H1 (cell line): Measurements from ENCODE around the gene PYGL. TPM values are rescaled to one million over a fixed set of nuclear protein-coding genes. Genes with fewer than 3 reads are reported as not detected.

Source experiments
- ASH2L ChIP-seq: fragments of 200-600, 300-600 bp; sonication (generic); IDR thresholded peaks from one replicate; pipeline ENCODE4 v1.7.1; 2017; ENCODE audit warnings: low read length
- BACH1 ChIP-seq: IDR thresholded peaks from 2 replicates; pipeline ENCODE4 v1.6.1; 2012; ENCODE audit warnings: low read length, improper control_type of control experiment
- BCL11A ChIP-seq, 2 experiments: IDR thresholded peaks; one replicate each; pipeline ENCODE4 v1.6.1; 2011; ENCODE audit warnings: low read depth in 2 of 2, low read length in 2 of 2, mild to moderate bottlenecking in 2 of 2
- CREB1 ChIP-seq: IDR thresholded peaks from 2 replicates; pipeline ENCODE4 v1.6.1; 2012; ENCODE audit warnings: inconsistent platforms
- EP300 ChIP-seq, 2 experiments: IDR thresholded peaks; 1 replicate in 1 of 2; 2 replicates in 1 of 2; pipeline ENCODE4 v1.6.1; 2011 to 2012; ENCODE audit warnings: low read depth in 2 of 2, low read length in 2 of 2, mild to moderate bottlenecking in 2 of 2, borderline replicate concordance in 1 of 2, inconsistent platforms in 1 of 2, moderate library complexity in 1 of 2
- EZH2 ChIP-seq: fragments of 200-600 bp; sonication (generic); IDR thresholded peaks from 2 replicates; pipeline ENCODE4 v1.7.1; 2012; ENCODE audit warnings: low read depth, mild to moderate bottlenecking, moderate library complexity, low read length, inconsistent platforms; ENCODE audit not compliant: severe bottlenecking
- GABPA ChIP-seq: IDR thresholded peaks from 2 replicates; pipeline ENCODE4 v1.6.1; 2011; ENCODE audit warnings: mild to moderate bottlenecking, low read length, moderate library complexity, borderline replicate concordance; ENCODE audit not compliant: insufficient read depth
- HDAC2 ChIP-seq, 2 experiments: fragments of 300-600 bp in 1 of 2; sonication (generic) in 1 of 2; IDR thresholded peaks; 2 replicates each; pipeline ENCODE4 v1.6.1; 2011 to 2012; ENCODE audit warnings: low read depth in 2 of 2, low read length in 2 of 2, mild to moderate bottlenecking in 2 of 2, moderate library complexity in 2 of 2, borderline replicate concordance in 1 of 2, inconsistent platforms in 1 of 2
- KDM4A ChIP-seq: IDR thresholded peaks from one replicate; pipeline ENCODE4 v1.7.1; 2012; ENCODE audit warnings: low read depth, mild to moderate bottlenecking, moderate library complexity, low read length, inconsistent platforms; ENCODE audit not compliant: severe bottlenecking
- NRF1 ChIP-seq: IDR thresholded peaks from 2 replicates; pipeline ENCODE4 v1.6.1; 2011; ENCODE audit warnings: mild to moderate bottlenecking, low read depth, low read length, improper control_type of control experiment
- SP4 ChIP-seq: IDR thresholded peaks from 2 replicates; pipeline ENCODE4 v1.6.1; 2012; ENCODE audit warnings: low read length, inconsistent platforms
- TAF1 ChIP-seq: IDR thresholded peaks from 2 replicates; pipeline ENCODE4 v1.6.1; 2011; ENCODE audit warnings: mild to moderate bottlenecking, low read depth, low read length
- TAF7 ChIP-seq: optimal IDR thresholded peaks from 2 replicates; pipeline ENCODE3; 2011; ENCODE audit warnings: low read depth, mild to moderate bottlenecking, inconsistent platforms, low read length, moderate library complexity, borderline replicate concordance
- polyA plus RNA-seq, 7 experiments: library from polyadenylated mRNA; depleted of rRNA in 3 of 7; stranded (reverse) in 5 of 7; unstranded in 2 of 7; fragments of >200 nt in 5 of 7; fragments of 200-250 nt in 2 of 7; gene quantifications; 1 replicate in 5 of 7; 2 replicates in 1 of 7; 4 replicates in 1 of 7; pipeline versions ENCODE4 v1.2.1 to v1.2.3, GENCODE V29; 2011 to 2013; ENCODE audit warnings: missing spikeins in 2 of 7, mixed read lengths in 2 of 7
- total RNA-seq: library from RNA; stranded (reverse); fragmentation: NEBNext Ultra II Directional; extraction: Animal tissue kit (Norgen Biotek cat#: 25700); gene quantifications from 2 replicates; pipeline ENCODE4 v1.2.1, GENCODE V29; 2021
- TF ChIP-seq, protein P1 (sequence below): IDR thresholded peaks from 2 replicates; pipeline ENCODE4 v1.6.1; 2012; ENCODE audit warnings: inconsistent platforms

The PYGL gene
- total and polyA plus RNA-seq, 2 of the 8 experiments (the other 6 are each of a cell fraction or from before 2014, with no cell fraction given): 26.1 to 50.5 TPM

DNA sequence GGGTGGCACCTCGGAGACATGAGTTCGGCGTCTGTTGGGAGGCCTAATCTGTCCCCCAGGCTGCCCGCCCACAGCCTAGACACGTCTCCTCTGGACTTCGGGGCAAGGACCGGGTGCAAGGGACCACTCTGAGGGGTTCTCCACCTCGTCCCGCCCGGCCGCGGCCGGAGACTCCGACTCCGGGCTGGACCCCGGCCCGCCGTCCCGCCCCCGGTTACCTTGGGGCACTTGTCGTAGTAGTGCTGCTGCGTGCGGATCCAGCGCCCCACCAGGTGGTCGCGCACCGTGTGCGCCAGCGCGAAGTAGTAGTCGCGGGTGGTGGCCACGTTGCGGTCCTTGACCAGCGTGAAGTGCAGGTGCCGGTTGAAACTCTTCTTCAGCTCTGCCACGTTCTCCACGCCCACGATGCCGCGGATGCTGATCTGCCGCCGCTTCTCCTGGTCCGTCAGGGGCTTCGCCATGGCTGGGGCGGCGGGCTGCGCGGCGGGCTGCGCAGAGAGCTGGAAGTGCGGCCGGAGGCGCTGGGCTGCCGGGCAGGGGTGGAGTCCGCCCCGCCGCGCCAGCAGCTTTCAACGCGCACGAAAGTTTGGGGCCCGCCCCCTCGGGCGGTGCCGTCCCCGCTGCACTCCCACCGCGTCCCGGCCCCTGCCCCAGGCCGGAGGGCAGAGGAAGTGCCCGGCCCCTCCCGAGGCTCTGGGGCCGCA is at the start of gene PYGL (continued):
- TF ChIP-seq EZH2 (peak; percentile 54), SP4 (0 out of 2 replicates have a peak, but pooled peaks have one; percentile 25), NRF1 (peak; percentile 55), GABPA (0 out of 2 replicates have a peak, but pooled peaks have one; percentile 20), BACH1 (no peak), HDAC2 (IDR thresholded peaks at IDR 0.05; ENCODE audit: borderline replicate concordance in 1 of 2, low read depth in 2 of 2, low read length in 2 of 2) (0 out of 4 replicates have a peak, but pooled peaks of 1 of the 2 experiments have one; percentile 26), TAF1 (peak; percentile 67), ASH2L (peak; percentile 95), BCL11A (IDR thresholded peaks at IDR 0.05; ENCODE audit: low read depth in 2 of 2, low read length in 2 of 2) (no peak), CREB1 (0 out of 2 replicates have a peak, but pooled peaks have one; percentile 30), KDM4A (peak; percentile 96), TAF7 (peak; percentile 21), EP300 (IDR thresholded peaks at IDR 0.05; ENCODE audit: borderline replicate concordance in 1 of 2, low read depth in 2 of 2, low read length in 2 of 2) (no peak)
- TF ChIP-seq, protein P1, sequence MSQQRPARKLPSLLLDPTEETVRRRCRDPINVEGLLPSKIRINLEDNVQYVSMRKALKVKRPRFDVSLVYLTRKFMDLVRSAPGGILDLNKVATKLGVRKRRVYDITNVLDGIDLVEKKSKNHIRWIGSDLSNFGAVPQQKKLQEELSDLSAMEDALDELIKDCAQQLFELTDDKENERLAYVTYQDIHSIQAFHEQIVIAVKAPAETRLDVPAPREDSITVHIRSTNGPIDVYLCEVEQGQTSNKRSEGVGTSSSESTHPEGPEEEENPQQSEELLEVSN: peak; percentile 82
- TF ChIP-seq, all 59 proteins: peak for 14
